ENCODE measurements around the gene POF1B.

POF1B gene

GRCh38 chrX:85243155-85243554 lies 136.3 kb downstream of the POF1B start:
- DNase-seq = no peak
